Inferior parietal cortex (tissue), 1 donor: ENCODE results near the gene CDH13.

Experiments
- DNase-seq: peaks from one replicate; pipeline ENCODE4 v3.0.0-alpha.2; 2016; ENCODE audit errors: extremely low spot score

CDH13 gene

DNA sequence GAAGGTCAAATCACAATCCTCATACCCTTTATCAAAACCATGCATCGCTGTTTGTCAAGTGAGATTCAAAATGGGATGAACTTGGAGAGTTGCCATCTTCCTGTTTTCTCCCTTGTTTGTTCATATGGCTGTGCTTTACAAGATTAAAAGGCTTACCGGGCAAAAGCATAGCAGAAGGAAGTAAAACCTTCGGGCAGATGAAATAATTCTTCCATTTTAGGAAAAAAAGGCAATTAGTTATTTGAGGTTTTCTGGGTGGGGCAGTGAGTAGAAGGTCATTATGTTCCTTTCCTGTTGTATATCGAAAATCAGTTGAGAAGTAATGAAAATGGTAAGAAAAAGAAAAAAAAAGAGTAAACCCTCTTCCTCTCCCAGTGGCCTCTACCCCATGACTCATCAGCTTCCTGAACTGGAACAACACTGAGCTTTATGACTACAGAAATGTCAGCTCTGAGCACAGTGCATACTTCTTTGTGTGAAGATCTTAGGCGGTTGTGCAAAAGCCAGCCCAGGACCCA, 369.2 kb downstream of the CDH13 start:
- DNase-seq = no peak

DNA sequence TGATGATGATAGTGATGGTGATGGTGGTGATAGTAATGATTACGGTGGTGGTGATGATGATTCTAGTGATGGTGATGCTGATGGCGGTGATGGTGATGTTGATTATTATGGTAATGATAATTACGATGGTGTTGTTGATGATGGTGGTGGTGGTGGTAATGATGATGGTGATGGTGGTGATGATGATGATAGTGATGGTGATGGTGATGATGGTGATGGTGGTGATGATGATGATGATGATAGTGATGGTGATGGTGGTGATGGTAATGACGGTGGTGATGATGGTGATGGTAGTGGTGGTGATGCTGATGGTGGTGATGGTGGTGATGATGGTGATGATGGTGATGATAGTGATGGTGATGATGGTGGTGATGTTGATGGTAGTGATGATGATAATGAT, 370.0 kb downstream of the CDH13 start:
- no peak for DNase-seq

DNA sequence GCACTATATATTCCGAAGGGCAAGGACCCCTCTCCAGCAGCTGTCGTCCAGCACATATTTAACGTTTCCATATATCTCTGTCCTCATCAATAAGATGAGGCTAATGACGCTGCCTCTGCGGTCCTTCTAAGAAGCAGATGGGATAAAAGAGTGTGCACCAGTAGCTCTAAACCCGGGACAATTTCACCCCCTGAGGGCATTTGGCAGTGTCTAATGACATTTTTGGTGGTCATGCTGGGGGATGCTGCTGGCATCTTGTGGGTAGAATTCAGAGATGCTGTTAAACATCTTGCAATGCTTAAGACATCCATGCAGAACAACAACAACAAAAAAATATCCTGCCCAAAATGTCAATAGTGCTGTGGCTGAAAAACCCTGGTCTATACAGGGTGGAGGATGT, 372.9 kb downstream of the CDH13 start:
- no peak for DNase-seq

DNA sequence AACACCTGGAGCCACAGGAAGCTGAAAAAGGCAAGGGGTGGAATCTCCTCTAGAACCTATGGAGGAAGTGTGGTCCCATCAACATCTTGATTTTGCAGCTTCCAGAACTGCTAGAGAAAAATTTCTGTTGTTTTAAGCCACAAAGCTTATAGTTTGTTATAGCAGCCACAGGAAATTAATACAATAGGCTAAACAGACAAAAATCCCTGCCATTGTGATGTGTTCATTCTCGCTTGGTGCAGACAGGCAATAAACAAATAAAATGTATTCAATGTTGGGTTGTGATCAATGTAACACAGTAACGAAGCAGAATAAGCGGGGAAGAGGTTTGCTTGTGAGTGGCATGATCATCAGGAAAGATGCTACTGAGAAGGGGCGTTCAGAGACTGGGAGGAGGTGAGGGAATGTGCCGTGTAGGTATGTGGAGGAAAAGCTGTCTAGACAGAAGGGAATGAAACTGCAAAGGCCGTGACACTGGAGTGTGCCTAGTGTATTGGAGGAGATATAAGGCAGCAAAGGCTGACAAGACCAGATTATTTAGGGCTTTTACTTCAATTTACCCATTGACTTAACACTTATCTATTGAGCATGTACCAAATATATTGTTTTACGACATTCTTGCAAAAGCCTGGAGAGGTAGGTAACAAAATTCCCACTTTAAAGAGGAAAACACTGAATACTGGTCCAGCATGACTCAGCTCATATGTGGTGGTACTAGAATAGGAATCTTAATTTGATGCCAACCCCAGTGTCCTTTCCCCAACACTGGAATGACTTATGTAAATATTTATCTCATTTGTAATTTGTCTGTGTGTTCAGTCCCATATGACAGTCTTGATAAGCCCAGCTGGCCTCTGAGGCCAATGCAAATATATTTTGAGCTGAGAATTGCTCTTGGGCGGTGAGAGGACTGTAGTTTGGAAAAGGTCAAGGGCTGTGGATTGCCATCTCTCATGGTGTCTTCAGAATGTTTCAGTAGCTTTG, 375.9 kb downstream of the CDH13 start:
- no peak for DNase-seq

DNA sequence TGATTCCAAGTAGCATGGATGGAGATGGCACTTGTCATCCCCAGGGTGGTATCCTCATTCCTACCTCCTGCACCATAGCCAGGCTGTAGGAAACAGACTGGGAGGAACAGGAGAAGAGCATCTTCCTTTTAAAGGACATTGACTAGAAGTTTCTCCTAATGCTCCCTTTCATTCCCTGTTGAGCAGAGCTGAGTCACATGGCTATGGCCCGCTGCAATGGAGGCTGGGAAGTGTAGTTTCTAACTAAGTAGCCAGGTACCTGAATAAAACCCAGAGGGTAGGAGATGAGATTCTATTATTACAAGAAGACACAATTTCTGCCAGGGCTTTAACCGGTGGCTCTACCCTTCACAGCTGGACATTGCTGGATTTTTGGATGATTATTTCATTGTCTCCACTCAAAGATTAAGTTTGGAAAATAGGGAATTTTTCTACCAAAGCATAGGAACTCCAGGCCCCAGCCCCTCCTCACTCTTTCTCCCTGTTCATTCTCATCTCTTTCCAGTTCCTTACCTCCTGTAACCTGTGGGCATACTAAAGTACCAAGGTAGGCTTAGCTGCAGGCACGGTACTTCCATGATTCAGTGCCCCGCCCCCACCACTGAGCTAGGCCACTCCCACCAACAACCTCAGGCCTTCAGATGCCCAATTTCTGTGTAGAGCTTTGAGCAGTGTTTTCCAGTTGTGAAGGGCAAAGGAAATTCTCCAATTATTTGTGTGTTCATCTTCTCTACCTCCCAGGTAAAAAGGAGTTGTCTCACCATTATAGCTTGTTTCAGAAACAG, 378.3 kb downstream of the CDH13 start:
- DNase-seq = no peak

DNA sequence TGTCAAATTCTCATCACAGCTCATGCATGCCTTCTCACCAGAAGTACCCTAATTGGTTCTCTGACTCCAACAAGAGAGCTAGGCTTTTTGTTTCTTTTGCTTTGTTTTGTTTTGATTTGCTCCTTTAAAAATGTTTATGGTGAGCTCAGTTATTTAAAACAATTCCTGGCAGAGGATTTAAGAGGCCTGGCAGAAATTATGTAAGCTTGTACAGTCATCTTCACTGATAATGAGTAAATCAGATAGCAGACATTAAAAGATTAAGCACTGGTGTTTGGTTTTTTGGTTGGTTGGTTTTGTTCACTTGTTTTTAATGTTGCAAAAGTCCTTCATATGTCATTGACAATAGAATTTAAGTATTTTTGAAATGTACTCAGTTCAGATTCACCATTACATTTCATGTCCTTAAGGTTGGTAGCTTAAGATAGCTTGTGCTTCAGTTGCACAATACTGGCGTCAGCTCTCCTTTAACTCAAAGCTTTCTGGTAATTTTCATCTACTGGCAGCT, 378.9 kb downstream of the CDH13 start:
- no peak for DNase-seq

DNA sequence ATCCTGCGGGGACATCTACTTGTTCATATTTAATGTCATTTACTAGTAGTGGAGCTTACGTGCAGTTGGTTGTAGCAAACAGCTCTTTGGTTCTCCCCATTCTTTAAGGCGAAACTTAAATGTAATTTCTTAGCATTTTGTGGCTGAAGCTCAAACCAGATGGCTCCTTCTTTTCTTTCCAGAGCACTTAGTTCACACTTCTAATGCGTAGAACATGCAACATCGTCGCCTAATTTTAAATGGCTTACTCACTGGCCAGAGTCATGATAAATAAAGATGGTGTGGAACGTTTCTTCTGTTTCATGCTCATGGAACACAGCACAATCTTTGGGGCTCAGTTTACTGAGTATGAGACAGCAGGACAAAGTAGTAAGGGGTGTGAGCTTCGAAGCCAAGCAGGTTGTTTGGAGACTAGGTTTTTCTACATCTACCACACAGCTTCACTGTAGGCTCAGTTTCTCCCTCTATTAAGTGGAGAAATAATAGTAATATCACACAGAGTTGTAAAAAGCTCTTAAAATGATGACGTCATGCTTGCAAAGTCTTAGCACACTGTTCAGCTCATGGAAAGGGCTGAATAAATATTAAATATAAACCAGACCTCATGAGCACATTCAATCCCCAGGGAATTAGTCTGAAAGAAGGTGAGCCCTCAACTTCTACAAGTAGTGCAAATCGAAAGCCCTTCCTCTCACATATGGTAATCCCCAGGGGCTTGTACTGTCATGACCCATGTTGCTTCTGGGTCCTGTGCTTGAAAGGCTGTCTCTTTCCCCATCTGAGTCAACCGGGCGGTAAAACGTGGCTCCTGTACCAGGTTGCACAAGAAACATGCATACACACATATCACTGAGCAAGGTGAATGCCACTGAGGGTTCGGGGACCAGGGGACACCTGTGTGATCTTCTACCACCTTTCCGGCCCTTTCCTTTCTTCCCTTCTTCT, 384.3 kb downstream of the CDH13 start:
- DNase-seq = no peak

DNA sequence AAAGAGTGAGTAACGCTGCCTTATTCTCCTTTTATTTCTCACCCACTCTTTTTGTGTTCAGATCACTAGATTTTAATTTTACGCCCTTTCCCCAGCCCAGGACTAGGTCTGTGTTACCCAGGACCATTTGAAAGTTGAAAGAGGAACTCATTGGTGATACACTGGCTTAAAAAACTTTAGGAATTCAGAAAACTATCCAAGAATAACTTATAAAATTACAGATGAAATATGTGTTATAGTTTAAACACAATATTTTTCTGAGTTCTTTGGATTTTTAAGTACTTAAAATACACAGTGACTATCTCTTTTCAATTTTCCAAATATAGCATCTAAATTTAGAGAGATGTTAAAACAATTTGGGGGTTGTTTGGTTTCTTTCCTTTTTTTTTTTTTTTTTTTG, 385.2 kb downstream of the CDH13 start:
- DNase-seq = no peak

DNA sequence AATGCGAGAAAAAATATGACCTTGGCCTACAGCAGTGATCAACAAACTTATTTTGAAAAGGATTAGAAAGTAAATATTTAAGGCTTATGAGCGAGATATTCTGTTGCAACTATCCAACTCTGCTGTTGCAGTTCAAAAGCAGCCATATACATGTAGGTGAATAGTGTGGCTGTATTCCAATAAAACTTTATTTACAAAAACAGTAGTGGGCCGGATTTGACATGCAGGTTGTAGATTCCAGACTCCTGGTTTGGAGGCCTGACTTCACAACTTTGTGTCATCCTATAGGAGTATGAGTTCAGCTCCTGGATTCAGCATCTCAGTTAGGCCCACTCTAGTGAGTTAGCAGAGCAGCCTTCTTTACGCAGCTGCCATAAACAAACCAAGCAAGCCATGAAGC, 386.3 kb downstream of the CDH13 start:
- DNase-seq = no peak

DNA sequence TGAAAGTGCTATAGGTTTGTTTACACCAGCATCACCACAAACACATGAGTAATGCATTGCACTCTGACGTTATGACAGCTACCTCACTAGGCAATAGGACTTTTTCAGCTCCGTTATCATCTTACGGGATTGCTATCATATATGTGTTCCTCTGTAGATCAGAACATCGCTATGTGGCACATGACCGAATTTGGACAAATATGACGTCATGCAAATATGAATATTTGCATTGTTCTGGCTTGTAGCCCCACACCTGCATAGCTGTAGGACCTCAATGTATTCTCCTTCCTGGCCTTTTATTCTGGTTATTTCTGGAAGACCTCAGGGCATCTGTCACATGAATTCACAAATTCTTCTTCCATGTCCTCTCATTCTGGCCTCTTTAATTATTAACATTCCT, 393.2 kb downstream of the CDH13 start:
- no peak for DNase-seq

DNA sequence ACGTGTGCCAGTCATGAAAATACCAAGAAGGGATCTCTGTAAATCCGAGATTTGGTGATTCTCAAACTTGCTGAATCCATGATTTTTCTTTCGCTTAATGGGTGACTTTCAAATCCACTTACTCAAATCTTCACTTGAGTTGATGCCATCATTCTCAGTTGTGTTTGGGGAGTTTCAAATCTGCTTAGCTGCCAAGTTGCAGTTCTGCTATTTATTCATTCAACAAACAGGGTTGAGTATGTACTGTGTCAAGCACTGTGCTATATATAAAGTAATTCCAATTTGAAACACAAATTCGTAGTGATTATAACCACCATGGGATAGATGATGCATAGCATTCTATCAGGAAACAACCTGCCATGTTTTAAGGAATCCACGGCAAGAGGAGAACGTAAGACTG, 394.3 kb downstream of the CDH13 start:
- no peak for DNase-seq

DNA sequence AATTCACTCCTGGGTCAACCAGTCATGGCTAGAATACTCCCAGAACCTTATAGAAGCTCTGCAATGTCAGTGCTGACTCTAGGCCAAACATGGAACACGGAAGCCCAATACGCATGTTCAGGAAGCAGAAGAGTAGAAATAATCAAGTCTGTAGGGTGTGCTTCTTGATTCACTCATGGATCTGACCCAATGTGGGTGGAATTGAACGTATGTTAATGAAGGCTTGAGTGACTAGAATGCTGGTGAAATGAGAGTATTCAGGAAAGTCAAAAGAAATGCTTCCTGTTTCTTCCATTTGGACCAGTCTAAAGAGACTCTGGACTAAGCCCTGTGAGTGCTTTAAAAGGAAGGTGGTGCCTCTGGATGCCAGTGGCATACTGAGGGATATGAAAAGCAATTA, 395.0 kb downstream of the CDH13 start:
- DNase-seq = no peak

DNA sequence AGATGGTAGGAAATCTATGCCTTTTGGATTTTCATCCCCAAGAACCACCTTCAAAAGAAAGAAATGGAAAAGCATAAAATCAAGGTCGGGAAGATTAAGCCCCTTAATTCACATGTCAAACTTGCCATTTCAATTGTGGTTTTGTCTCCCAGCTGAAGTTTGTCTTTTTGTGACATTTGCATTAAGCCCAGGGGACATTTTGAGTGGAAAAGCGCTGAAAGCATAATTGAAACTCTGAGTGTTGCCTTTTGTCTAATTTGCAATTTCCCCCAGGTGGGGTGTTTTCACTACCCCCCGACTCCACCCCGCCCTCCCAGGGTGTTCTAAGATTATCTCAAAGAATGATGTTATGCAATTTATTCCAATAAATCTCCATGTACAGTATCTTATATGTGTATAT, 396.2 kb downstream of the CDH13 start:
- DNase-seq = no peak

DNA sequence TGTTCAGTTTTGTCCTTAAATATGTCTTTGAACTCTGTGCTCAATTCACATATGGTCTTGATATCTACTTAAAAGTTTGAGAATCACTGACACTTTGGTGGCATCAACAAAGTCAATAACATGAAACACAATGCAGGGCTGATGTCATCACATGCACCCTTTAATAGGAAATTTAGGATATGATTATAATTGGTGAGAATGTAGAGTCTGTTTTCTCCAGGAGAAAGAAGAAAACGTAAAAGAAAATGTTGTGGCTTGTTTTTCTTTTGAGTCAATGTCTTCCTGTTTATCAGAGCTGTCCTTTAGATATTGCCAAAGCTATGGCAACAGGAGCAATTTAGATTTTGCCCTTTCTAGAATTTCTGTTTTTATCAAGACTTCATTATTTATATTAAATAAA, 396.9 kb downstream of the CDH13 start:
- no peak for DNase-seq

DNA sequence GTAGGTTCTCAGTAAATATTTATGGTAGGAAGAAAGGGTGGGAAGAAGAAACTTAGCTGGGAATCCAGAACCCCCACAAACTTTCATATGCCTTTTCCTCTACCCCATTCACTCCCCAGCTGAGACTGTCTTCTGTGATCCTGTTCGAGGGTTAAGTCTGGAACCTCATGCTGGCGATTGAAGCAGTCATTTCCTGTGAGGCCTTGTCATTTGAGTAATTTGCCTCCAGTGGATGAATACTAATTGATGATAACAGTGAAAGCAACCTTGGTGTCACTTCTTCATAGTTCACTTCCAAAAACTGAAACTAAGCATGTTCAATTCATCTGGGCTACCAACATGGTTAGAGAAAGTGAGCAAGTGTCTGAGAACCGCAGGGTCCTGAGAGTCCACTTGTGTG, 401.2 kb downstream of the CDH13 start:
- DNase-seq = no peak

DNA sequence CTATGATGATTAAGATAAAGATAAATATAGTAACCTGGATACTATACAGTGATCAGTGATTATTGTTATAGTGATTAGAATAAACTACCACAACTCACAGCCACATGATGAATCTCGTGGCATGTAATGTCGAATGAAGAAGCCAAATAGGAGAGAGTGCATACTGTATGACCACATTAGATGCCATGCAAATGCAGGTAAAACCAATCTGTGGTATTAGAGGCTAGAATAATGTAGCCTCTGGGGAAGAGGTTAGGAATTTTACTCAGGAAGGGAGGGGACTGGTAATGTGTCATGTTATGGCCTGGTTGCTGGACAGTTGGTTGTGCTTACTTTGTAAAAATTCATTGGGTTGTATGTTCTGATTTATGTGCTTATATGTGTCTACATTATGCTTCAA, 402.7 kb downstream of the CDH13 start:
- DNase-seq = no peak

DNA sequence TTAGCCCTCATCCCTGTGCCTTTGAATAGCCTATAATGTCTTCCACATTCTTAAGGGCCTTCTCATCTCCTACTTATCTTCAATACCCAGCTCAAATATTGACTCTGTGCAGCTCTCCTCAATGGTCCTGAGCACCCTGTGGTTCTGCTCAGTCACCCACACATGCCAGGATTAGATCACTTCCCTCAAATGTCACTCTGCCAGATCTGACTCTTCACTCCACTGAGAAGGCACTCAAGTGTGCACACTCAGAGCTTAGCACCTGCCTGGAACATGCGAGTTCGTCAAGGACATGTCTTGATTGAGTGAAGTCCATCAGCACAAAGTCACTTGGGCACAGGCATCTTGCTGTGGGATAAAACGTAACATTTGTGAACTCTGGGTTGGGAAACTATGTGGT, 404.8 kb downstream of the CDH13 start:
- DNase-seq = no peak

DNA sequence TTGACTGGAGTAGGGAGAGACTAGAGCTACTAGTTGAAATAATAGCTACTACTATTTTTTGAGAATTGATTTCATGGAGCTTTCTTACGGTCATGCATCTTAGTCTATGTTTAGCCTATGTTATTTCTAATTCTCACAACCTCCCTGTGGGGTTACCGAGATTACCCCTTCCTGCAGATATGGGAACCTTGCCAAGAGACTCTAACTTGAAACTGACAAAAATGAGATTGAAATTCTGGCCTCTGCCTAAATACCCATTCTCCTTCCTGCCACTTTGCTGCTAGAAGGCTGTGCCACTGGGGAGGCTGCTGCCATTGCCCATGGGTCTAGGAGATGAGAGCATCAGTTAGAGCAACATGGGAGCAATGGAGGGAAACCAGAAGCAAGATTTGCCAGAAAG, 410.3 kb downstream of the CDH13 start:
- DNase-seq = no peak

DNA sequence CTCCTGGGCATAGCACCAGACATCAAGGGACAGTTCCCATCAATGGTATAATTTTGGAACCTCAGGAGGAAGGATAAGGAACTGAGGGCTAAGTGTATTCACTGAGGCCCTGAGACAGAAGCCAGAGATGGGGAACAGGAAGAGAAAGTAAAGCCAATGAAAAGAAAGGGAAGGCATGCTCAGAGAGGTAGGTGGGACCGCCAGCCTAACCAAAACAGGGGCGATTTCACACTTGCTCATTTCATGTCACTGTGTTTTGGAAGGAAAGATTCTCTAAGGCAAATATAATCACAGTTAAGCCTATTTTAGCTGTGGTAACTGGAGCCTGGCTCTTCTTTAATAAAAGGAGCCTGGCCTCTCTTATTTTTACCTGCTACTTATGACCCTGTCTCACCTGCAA, 411.1 kb downstream of the CDH13 start:
- no peak for DNase-seq

DNA sequence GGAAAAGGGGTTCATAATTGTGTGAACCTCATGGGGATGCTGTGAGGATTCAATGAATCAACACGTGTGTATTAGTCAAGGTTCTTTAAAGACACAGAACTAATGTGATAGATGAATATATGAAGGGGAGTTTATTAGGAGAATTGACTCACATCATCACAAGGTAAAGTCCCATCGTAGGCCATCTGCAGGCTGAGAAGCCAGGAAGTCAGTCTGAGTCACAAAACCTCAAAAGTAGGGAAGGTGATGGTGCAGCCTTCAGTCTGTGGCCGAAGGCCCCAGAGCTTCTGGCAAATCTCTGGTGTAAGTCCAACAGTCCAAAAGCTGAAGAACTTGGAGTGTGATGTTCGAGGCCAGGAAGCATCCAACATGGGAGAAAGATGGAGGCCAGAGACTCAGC, 413.4 kb downstream of the CDH13 start:
- DNase-seq = no peak

DNA sequence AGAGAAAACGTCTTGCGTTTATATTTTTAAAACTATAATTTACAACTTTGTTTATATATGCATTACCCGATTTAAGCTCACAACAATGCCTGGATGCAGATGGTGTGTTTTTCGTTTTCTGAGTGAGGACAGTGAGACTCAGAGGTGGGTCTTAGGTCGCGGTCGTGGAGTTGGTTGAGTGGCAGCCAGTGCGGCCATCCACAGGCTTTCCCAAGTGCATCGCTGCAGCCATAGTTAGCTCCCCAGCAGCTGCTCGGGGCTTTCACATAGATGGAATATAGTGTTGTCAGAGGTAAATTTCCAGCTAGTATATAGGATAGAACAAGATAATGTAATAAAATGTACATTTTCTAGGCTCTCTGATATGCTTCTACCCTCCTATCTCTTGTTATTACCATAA, 417.8 kb downstream of the CDH13 start:
- no peak for DNase-seq
